Effector CD8-positive, alpha-beta T cell (primary cell): Measurements from ENCODE around the gene NEMF.
"Not testable (repeated sequence)": the region's sequence is repeated elsewhere in the genome, so short reads cannot be mapped to it uniquely, and the experiment has no call there.

ENCODE experiments used
- DNase-seq: peaks from one replicate; lab custom pipeline; 2025; lab: John Stamatoyannopoulos, UW

NEMF gene

DNA sequence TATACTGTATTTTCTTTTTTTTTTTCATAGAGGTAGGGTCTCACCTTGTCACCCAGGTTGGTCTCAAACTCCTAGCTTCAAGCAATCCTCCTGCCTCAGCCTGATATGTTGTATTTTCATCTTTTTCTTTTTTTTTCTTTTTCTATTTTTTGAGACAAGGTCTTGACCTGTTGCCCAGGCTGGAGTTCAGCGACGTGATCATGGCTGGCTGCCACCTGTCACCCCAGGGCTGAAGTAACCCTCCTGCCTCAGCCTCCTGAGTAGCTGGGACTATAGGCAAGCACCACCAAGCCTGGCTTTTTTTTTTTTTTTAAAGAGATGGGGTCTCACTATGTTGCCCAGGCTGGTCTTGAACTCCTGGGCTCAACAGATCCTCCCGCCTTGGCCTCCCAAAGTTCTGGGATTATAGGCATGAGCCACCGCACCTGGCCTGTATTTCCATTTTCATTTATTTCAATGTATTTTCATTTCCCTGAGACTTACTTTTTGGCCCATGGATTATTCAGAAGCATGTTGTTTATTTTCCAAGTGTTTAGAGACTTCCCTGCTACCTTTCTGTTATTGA, 24.1 kb upstream of the NEMF start:
- DNase-seq: no peak

DNA sequence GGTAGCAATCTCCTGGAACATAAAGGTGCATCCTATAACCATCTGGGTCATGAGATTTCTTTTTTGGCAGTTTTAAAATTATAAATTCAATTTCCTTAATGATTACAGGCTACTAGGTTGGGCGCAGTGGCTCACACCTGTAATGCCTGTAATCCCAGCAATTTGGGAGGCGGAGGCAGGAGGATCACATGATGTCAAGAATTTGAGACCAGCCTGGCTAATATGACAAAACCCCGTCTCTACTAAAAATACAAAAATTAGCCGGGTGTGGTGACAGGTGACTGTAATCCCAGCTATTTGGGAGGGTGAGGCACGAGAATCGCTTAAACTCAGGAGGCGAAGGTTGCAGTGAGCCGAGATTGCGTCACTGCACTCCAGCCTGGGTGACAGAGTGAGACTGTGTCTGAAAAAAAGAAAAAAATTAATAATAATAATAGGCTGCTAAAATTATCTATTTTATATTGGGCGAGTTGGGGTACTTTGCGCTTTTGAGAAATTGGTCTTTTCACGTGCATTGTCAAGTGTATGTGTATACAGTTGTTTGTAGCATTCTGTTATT, 23.1 kb upstream of the NEMF start:
- DNase-seq: no peak

DNA sequence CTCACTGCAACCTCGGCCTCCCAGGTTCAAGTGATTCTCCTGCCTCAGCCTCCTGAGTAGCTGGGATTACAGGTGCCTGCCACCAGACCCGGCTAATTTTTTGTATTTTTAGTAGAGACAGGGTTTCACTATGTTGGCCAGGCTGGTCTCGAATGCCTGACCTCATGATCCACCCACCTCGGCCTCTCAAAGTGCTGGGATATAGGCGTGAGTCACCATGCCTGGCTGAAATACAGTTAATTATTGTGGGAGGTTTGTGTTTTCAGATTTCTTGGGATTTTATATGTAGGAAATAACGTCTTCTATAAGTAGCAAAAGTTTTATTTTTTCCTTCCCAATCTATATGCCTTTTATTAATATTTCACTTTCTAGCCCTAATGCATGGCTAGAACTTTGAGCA, 21.0 kb upstream of the NEMF start:
- DNase-seq: not testable (repeated sequence)

DNA sequence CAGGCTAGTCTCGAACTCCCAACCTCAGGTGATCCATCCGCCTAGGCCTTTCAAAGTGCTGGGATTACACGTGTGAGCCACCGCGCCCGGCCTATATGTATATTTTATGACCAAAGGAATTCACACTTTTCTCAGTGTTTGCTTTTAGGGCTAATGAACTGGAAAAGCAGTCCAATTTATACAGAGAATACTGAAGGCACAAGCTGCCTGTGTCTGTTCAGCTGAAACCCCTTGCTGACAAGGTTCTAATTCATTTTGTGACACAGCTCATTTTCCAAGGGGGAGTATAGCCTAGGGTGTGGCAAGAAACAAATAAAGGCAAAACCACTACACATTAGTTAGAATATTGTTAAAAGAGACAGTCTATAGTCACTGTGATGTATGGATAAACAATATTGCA, 18.3 kb upstream of the NEMF start:
- DNase-seq: no peak

DNA sequence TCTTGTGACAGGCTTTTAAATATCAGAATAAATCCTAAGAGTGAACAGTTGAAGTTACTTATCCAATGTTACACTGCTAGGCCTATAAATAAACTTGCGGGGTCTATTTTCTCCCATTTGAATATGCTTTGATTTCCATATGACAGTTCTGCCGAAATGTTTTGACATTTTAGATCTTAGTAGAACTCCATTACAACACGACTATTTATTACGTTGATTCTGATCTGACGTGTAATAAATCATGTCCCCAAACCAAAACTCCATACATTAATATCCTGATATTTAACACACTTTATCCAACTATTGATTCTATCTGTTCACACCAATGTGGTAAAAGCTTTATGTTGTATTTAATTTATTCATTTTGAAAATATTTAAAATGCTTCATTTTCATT, 16.1 kb upstream of the NEMF start:
- DNase-seq: no peak

DNA sequence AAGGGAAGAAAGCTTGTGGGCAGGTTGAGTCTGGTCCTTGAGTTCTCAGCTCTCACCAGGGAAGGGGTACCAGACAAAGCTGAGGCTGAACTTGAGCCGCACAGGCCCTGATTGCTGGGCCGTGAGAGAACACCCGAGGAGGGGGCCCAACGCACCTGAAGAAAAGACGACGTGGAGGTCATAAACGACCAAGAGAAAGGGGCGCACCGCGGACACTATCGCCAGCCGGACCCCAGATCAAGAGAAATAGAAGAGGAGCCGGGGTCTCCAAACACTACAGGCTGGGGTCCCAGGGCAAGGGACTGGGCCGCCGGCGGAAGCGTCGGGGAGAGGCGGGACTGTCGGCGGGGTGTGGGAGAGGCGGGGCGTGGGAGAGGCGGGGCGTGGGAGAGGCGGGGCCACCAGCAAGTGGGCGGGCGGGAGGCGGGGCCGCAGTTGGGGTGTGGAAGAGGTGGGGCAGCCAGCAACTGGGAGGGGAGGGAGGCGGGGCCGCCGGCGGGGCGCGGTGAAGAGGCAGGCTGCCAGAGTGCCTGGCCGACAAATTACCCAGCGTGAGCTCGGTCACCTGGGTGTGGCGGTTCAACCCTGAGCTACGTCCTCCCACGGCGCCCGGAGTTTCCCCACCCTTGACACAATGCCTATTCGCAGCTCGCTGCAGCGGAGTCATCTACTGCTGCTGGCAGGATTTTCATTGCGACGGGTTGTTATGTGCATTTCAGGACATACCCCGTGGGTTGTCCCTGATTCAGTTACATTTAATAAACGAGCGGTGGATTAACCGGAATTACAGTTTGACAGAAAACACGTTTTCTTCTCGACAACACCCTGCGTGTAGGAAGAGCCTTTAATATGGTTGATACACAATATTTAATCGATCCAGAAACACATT, 15.5 kb upstream of the NEMF start:
- DNase-seq: peak; percentile 93

DNA sequence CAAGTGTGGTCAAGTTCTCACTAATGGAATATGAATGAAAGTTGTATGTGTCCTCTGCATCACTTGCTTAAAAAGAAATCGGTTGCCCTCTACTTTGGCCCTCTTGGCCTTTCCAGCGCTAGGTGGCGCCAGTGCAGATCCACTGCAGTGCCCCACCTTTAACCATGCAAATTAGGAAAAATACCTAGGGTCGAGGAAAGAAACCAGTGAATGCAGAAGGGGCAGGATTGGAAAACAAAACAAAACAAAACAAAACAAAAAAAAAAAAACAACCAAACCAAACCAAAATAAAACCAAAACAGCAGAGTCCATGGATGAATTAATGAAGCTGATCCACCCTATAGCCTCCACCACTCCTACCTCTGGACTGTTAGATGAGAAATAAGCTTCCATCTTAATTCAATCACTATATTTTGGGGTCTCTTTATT, 12.9 kb upstream of the NEMF start:
- DNase-seq: peak; percentile 61

DNA sequence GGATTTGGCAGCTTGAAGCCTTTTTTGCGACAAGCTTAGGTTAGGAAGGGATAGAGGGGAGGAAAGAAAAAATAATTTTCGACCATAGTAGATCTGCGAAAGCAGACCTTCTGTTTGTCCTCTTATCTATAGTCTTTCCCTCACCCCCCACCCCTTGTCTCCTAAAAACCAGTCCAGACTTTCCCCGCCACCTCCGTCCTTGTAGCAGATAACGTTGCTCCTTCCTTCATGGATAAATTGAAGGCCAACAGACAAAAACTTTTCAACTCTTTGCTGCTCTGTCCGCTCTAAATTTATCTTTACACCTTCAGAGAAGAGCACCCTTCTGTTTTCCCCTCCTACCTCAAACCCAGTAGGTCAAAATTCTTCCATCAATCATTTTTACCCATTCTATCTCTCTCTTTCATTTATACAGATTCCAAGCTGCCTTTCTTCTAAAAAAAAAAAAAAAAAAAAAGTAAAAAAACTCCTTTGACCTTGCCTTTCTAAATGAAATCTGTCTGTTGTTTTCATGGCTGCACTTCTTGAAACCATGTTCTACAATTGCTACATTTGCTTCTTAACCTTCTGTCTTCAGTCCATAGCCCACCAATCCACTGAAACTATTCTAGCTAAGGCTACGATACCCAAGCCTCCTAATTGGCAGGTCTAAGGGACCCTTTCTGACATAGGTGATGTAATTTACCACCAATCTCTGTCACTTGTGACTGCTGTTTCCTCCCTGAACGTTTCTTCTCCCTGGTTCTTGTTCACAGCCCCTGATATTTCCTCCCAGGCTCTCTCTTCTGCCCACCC, 11.1 kb upstream of the NEMF start:
- DNase-seq: no peak

DNA sequence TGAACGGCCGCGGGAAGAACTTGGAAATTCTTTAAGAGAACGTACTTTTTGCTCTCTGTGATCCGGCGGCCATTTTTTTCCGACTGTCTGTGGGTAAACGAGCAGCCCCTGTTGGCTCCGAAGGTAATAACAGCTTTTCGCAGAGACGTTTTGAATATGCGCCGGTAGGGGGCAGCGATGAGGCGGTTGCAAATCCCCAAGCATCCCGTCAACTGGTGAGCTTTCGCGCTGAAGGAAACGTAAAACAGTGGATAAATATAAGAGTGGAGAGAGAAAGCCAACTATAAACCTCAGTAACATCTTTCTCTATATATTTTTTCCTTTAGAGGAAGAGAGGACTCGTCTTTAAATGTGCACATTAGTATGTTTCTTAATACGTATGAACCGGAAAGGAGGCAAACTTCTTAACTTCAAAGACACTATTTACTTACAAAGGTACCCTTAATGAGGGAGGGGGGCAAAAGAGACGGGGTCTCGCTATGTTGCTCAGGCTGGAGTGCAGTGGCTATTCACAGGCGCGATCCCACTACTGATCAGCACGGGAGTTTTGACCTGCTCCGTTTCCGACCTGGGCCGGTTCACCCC, 9.6 kb upstream of the NEMF start:
- DNase-seq: peak; percentile 69

DNA sequence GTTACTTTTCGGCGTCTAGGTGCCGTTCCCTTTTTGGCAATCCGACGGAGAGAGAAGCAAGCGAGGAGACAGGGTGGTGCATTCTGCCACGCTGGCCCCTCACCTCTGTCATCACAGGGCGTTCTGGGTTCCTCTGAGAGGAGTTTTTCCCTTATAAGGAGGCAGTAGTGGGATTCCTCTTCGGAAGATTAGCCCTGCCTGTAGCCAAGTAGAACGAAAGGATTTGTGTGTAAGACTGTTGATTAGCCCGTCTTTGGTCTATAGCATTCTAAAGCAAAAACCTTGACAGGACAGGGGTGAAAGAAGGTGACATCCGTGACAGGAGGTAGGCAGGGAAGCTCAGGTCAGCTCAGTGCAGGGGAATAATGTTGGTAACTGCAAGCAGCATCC, 9.1 kb upstream of the NEMF start:
- peak; percentile 26 for DNase-seq

DNA sequence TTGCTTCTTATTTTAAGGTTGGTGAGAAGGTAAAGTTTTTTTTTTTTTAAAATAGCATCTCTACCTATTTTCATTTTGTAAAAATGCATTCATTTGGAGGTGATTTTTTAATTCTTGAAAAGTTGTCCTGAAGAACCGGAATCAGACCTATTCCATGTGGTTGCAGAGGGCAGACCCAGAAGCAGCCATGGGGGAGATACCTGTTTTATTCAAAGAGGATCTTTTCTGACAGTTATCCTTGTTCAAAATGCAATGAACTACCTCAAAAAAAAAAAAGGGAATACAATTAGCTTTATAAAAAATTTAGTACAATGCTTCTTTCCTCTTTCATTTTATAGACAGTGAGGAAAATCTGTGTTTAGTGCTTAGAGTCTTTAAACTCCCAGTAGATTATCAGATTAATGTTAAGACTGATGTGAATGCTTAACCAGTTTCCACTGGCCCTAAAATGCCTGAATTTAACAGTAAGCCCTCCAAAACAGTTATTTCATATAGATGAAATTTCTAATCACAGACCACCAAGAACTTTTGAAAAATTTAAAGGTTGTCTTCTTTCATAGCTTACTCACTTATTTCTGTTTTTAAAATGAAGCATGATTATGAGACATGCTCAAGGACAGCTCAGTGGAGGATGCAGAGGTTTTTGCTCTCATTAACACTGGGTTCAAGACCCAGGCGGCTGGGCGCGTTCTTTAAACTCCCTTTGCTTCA, 8.6 kb upstream of the NEMF start:
- DNase-seq: no peak

DNA sequence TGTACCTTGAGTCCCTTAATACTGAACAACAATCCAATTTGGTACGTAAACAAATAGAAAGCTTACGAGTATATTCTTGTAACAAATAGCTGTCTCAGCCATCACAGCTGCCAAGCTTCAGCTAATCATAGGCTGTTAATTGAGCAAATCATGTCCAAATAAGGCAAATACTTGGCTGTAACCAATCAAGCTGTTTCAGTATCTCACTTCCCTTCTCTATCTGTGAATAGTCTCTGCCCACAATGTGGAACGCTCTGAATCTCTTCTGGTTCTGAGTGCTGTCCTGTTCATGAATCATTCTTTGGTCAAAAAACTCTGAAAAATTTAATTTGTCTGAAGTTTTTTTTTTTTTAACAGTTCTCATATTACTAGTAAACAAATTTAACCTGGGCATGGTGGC, 5.8 kb upstream of the NEMF start:
- DNase-seq: no peak

DNA sequence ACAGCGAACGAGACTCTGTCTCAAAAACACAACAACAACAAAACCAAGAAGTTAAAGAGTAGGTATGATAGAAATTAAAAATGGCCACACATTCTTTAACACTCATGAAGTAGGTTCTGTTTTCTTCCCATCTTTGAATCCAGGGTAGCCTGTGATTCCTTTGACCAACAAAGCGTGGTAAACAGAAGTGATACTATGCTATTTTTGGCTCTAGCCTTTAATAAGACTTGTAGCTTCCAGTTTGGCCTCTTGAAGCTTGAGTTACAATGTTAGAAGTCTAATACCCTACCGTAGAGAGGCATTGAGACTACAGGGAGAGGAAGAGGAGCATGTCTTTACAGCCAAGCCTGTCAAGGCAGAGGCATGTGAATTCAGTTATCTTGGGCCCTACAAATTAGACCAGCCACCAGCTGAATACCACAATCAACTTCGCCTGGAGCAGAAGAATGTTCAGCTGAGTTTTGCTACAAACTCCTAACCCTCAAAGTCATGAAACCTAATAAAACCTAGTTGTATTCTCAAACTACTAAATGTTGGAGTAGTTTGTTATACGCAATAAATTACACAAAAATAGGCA, 4.9 kb upstream of the NEMF start:
- no peak for DNase-seq

DNA sequence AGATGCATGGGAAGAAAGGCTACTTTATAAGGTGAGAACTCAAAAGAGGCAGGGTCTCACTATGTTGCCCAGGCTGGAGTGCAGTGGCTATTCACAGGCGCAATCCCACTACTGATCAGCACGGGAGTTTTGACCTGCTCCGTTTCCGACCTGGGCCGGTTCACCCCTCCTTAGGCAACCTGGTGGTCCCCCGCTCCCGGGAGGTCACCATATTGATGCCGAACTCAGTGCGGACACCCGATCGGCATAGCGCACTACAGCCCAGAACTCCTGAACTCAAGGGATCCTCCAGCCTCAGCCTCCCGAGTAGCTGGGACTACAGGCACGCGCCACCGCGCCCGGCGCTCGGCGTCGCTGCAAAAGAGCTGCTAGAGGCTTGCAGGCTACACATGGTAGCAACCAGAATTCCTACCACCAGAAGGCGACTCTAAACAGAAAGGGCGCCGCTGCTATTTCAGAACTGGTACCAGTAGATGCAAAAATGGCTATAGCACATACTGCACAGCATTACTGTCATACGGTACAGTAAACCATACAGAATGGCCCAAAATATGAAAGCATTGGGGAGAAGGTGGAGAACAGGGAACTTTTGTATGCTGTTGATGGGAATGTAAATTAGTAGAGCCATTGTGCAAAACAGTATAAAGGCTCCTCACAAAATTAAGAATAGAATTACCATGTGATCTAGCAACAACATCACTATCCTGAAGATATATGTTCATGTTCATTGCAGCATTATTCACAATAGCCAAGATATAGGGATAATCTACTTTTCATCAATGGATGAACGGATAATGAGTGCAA, 1.2 kb upstream of the NEMF start:
- DNase-seq: peak; percentile 45

DNA sequence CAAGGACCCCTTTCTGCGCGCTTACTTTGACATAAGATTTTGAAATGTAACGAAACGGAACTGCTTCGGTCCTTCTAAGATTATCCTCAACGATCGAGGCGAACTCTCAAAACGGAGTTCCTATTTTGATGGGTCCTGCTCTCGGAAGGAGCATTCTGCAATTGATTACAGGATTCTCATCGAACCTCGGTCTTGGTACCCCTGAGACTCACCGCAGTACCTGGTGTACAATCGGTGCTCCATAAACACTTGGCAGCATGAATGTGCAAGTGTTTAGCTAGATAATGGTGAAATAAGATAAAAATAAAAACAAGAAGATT, 530 bp upstream of the NEMF start:
- DNase-seq: no peak

DNA sequence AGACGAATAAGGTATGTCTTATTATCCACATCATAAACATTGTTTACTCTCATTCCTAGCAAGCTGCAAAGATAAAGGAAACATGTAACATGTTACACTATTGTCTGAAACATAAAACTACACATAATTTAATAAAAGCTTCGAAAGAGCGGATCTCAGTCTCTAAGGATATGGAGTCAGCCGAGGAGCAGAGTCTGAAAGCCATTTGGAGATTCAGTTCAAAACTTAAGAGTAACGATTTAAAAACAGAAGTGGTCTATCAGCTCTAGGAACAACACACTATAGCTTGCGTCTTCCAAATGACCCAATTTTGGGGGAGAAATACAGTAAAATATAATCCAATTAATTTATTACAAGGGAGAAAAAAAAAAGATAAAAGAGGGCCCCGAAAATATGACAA, 775 bp downstream of the NEMF start:
- DNase-seq: no peak

DNA sequence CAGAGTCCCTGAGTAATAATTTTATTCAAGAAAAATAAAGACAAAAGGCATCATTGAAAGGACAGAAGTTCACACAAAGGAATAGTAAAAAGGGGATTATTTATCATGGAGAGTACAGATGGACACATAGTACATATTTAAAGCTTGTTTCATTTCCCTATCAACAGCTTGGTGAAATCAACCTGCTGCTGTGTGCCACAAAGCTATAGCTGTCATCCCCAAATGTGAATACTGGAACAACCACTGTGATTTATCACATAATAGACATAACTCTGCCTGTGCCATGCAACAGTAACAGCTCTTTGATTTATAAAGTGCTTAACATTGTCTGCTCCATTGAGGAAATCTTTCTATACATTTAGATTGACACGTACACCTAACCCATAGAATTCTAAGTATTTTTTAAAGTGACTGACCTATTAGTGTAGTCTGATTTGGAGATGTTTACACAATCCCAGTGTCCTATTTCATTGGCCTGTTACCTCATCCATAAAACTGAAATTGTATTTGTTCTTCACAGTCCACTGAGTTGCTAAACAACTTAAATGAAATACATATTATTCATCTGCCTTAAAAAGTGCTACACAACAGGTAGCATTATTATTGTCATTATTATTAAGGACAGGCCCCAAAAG, 3.3 kb downstream of the NEMF start:
- DNase-seq: no peak

DNA sequence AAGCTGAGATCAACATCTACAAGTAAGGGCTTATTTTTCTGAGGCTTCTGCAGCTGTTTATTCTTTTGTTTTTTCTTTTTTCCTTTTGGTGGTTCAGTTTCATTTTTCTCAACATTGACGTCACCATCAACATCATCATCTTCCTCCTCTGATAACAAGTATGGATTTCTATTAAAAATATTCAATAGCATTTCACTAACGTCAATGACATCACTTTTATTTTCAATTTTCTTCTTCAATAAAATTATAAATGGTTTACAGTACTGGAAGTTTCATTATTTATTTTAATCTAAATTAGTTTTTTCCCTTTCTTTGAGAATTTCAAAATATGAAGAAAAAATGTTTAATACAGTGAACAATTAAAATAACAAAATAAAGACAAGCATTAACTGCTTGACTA, 23.9 kb downstream of the NEMF start:
- no peak for DNase-seq

DNA sequence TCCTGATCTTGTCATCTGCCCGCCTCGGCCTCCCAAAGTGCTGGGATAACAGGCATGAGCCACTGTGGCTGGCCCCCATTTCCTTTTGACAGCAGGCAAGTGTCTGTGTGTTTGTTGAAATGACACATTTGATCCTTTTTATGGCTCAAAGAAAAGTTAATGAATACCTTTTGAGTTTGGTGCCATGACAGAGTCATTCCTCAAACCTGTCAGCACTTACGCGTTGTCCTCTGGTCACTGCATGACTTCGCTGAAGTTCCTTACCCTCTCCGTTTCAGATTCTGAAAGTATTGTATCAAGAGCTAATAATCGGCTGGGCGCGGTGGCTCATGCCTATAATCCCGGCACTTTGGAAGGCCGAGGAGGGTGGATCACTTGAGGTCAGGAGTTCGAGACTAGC, 32.4 kb downstream of the NEMF start:
- no peak for DNase-seq

DNA sequence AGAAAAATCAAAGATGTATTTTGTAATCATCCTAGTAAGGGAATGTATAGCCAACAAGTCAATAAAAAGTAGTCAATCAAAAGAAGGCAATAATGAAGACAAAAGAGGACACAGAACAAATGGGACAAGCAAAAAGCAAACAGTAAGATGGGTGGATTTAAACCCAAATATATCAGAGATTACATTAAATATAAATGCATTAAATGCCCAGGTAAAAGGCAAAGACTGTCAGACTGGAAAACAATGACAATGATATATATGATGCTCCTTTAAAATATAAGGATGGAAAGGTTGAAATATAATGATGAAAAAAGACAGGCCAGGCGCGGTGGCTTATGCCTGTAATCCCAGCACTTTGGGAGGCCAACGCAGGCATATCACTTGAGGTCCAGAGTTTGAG, 35.7 kb downstream of the NEMF start:
- DNase-seq: no peak
